GM18511 (cell line): ENCODE measurements around the gene HOXB1.
"Not testable (repeated sequence)": the region's sequence is repeated elsewhere in the genome, so short reads cannot be mapped to it uniquely, and the experiment has no call there.

Experiments used
- ATAC-seq: cut with Tn5 transposase; IDR thresholded peaks from one replicate; pipeline ENCODE4 v1.9.1; 2021; ENCODE audit warnings: mild to moderate bottlenecking, moderate library complexity; ENCODE audit not compliant: unreplicated experiment

HOXB1 gene

GRCh38 chr17:48523010-48523409 lies 7.8 kb downstream of the HOXB1 start:
- no peak for ATAC-seq

GRCh38 chr17:48522031-48522653 lies 8.7 kb downstream of the HOXB1 start:
- no peak for ATAC-seq

GRCh38 chr17:48520631-48521079 lies 10.2 kb downstream of the HOXB1 start:
- no peak for ATAC-seq

DNA sequence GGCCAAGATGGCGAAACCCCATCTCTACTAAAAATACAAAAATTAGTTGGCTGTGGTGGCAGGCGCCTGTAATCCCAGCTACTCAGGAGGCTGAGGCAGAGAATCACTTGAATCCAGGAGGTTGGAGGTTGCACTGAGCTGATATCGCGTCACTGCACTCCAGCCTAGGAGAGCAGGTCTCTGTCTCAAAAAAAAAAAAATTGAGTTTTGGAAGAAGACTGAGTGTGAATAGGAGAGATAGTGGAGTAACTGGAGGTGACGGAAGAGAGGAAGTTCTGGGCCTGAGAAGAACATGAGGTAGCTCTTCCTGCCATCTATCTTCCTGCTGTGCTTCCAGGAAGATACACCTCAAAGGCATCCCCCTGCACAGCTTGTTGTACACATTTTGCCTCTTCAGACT lies 11.4 kb downstream of the HOXB1 start:
- ATAC-seq, result no peak

- no peak for ATAC-seq
These were observed 13.3 kb downstream of the HOXB1 start for GRCh38 chr17:48517478-48517877.

GRCh38 chr17:48515925-48516900 lies 14.6 kb downstream of the HOXB1 start:
- ATAC-seq, result no peak

DNA sequence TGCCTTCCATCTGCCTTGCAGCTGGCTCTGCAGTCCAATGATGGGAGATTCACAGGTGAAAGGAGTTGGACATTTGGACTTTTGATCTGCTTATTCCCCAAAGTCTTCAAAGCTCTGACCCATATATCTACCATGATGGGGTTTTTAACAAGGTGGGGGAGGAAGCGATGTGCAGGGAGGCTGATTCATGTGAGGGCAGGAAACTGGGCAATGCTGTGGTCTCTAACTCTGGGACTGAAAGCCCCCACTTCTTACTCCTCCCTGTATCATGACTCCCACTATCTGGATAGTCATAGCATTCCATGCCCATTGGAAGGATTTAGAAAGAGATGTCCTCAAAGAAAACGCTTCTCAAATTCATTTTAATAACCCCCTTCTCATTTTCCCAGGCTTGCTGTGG lies 16.3 kb downstream of the HOXB1 start:
- no peak for ATAC-seq

DNA sequence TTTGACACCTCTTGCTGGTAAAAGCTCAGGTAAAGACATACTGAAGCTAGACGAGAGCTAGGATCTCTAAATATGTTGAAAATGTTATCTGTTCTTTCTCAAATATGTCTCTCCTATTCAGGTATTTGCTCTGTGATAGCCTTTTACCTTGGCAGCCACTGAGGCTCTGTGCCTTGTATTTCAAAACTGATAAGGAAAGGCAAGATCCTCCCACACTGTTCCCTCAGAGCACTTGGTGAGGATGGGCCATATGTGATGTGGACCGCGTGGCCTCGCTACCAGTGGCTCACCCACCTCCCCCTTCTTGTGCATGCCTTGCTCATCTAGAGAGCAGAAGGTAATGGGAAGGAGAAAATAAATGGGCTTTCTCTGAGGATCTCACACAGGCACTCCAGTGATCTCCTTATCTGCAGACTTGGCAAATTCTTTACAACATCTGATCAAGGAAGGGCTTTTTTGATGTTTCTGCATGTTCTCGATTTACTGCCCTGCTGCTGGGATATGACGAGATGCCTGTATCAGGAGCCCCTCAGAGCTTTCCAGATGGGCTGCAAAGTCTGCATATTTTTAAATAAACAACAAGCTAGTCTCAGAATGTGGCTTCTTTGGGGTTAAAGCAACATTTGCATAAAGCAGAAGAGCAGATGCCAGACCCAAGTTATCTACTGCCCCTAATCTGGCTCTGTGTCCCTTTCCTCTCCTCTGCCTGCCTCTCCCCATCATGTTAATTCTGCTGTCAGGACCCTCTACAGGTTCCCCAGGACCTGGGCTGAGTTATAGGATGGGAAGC lies 16.9 kb downstream of the HOXB1 start:
- no peak for ATAC-seq

- ATAC-seq, result no peak
These were observed 17.7 kb downstream of the HOXB1 start for GRCh38 chr17:48513097-48513496.

GRCh38 chr17:48510761-48511604 lies 19.8 kb downstream of the HOXB1 start:
- peak; percentile 70 for ATAC-seq

DNA sequence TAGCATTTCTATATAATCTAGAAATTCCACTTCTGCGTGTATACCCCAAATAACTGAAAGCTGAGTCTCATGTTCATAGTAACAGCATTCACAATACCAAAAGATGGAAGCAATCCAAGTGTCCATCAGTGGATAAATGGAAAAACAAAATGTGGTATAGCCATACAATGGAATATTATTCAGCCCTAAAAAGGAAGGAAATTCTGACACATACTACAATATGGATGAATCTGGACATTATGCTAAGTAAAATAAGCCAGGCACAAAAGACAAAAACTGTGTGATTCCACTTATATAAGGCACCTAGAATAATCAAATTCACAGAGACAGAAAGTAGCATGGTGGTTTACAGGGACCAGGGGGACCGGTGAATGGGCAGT lies 20.4 kb downstream of the HOXB1 start:
- no peak for ATAC-seq

DNA sequence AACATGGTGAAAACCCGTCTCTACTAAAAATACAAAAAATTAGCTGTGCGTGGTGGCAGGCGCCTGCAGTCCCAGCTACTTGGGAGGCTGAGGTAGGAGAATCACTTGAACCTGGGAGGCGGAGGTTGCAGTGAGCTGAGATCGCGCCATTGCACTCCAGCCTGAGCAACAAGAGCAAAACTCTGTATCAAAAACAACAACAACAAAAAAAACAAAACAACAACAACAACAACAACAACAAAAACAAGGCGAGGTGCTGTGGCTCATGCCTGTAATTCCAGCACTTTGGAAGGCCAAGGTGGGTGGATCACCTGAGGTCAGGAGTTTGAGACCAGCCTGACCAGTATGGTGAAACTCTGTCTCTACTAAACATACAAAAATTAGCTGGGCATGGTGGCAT lies 21.1 kb downstream of the HOXB1 start:
- ATAC-seq, result not testable (repeated sequence)

DNA sequence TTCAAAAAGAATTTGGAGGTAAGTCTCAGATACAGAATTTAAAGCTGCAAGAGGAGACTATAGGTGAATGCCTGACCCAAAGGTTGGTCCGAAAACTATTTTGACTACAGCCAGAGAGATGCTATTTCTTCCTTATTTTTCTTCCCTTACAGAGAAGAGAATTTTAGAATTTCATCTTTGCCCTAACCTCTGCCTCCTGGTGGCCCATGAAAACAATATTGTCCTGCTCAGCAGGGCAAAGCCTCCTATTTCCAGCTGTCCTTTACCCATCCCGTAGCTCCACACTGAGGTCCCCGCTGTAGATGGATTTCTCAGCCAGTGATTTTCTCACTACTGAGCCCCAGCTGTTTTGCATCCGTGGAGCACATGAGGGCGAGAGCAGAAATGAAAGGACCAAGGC lies 24.6 kb downstream of the HOXB1 start:
- no peak for ATAC-seq

- peak; percentile 85 for ATAC-seq
These were observed 25.0 kb downstream of the HOXB1 start for GRCh38 chr17:48505788-48506187.

DNA sequence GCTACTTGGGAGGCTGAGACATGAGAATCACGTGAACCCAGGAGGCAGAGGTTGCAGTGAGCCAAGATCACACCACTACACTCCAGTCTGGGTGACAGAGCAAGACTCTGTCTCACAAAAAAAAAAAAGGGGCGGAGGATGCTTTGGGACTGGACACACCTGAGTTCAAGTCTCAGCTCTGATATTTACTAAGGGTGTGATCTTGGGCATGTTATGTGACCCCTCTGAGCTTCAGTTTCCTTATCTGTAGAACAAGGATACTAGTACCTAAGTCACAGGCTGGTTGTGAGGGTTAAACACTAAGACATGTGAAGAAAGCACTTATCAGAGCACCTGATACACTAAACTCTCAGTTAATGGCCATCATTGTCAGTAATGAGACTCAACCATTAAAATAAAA lies 25.9 kb downstream of the HOXB1 start:
- no peak for ATAC-seq

DNA sequence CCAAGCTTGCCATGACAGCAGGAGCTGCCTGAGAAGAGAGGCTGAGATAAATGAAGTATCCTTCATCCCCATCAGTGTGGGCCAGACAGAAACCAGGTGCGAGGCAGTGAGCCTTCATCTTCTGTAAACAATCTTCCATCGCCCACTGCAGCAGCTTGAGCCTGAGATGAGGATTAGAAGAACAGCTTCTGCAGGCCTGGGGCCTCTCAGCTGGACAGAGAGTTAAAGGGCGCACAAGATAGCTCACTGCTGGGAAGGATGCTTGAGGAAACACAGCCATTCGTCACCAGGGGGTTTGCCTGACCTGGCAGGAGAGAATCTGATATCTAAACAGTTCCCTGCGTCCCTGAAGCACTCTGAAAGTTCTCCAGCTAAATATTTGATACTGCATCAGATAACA lies 27.1 kb downstream of the HOXB1 start:
- no peak for ATAC-seq

DNA sequence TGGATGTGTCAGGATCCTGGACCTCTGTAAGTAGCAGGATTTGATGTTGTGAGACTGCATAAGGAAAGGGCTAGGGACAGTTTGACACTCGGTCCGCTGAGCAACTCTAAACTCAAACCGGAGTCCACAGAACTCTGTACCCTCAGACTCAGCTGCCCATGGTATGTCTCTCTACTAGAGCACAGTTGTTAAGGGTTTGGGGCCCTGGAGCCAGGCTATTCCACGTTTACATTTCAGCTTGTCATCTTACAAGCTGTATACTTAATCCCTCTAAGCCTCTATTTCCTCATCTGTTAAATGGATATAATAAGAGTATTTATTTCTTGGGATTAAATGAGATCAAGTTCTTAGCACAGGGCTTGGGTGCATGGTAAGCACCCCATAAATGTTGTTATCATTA lies 27.9 kb downstream of the HOXB1 start:
- no peak for ATAC-seq

DNA sequence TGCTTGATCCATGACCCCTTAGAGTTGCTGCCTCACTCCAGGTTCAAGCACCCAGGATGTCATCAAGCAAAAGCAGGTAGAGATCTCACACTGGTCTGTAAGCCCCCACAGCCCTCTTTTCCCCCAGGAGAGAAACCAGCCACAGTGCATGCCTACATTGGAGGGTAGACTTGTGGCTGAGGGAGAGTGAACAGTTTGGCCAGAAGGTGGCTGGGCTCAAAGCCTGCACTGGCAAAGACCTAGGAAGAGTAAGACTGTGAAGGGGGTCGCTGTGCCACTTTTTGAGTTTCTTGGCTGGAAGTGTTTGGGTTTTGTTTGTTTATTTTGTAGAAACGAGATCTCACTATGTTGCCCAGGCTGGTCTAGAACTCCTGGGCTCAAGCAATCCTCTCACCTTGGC lies 28.5 kb downstream of the HOXB1 start:
- no peak for ATAC-seq

- no peak for ATAC-seq
These were observed 30.1 kb downstream of the HOXB1 start for GRCh38 chr17:48500435-48501426.
